Fibroblast of skin of left quadriceps (primary cell): ENCODE results near the gene TBL1XR1.
"Not testable (repeated sequence)": the region's sequence is repeated elsewhere in the genome, so short reads cannot be mapped to it uniquely, and the experiment has no call there.

Experiments
- DNase-seq, 2 experiments: peaks; one replicate each; pipeline ENCODE4 v3.0.0-alpha.2; 2013; ENCODE audit warnings: low read depth in 2 of 2

TBL1XR1 gene

GRCh38 chr3:177141471-177141870, 55.8 kb downstream of the TBL1XR1 start:
- no peak for DNase-seq

- DNase-seq, result not testable (repeated sequence)
Measured at GRCh38 chr3:177139220-177139619, 58.1 kb downstream of the TBL1XR1 start.

- DNase-seq, result no peak
Measured at GRCh38 chr3:177137774-177138705, 59.2 kb downstream of the TBL1XR1 start.

- DNase-seq, result no peak
Measured at GRCh38 chr3:177136741-177137140, 60.5 kb downstream of the TBL1XR1 start.

- no peak for DNase-seq
Measured at GRCh38 chr3:177135841-177136492, 61.3 kb downstream of the TBL1XR1 start.

GRCh38 chr3:177134816-177135210, 62.5 kb downstream of the TBL1XR1 start:
- no peak for DNase-seq

- no peak for DNase-seq
Measured at GRCh38 chr3:177133860-177134815, 63.1 kb downstream of the TBL1XR1 start.

GRCh38 chr3:177131927-177132636, 65.2 kb downstream of the TBL1XR1 start:
- DNase-seq, result no peak

- no peak for DNase-seq
Measured at GRCh38 chr3:177127008-177127407, 70.3 kb downstream of the TBL1XR1 start.

- peak; percentile 38 to 55 for DNase-seq
Measured at GRCh38 chr3:177126015-177126773, 71.1 kb downstream of the TBL1XR1 start.

- DNase-seq, result no peak
Measured at GRCh38 chr3:177124882-177125281, 72.4 kb downstream of the TBL1XR1 start.

- DNase-seq, result no peak
Measured at GRCh38 chr3:177123822-177124221, 73.5 kb downstream of the TBL1XR1 start.

- no peak for DNase-seq
Measured at GRCh38 chr3:177122183-177122856, 75.0 kb downstream of the TBL1XR1 start.

- no peak for DNase-seq
Measured at GRCh38 chr3:177119829-177120228, 77.5 kb downstream of the TBL1XR1 start.

- DNase-seq, result no peak
Measured at GRCh38 chr3:177114253-177114652, 83.0 kb downstream of the TBL1XR1 start.

- DNase-seq, result no peak
Measured at GRCh38 chr3:177111541-177111949, 85.7 kb downstream of the TBL1XR1 start.

GRCh38 chr3:177110895-177111294, 86.4 kb downstream of the TBL1XR1 start:
- no peak for DNase-seq

GRCh38 chr3:177110386-177110785, 86.9 kb downstream of the TBL1XR1 start:
- DNase-seq, result no peak

GRCh38 chr3:177109688-177110330, 87.5 kb downstream of the TBL1XR1 start:
- DNase-seq, result no peak
